SK-N-SH treated with all-trans-retinoic acid at 6 μM for 48 hours (cell line): ENCODE results near the gene RELT.

Experiments used
- ISL1 ChIP-seq: fragments of 250-450 bp; sonication (Bioruptor Pico); IDR thresholded peaks from 2 replicates; pipeline ENCODE4 v2.1.2; 2022; ENCODE audit warnings: mild to moderate bottlenecking, moderate library complexity
- OSR1 ChIP-seq: fragments of 250-450 bp; sonication (Bioruptor Pico); IDR thresholded peaks from 2 replicates; pipeline ENCODE4 v1.8.0; 2022; ENCODE audit warnings: moderate library complexity, mild to moderate bottlenecking, inconsistent platforms
- PPARA ChIP-seq: fragments of 250-450 bp; sonication (Bioruptor Pico); IDR thresholded peaks from 2 replicates; pipeline ENCODE4 v1.5.0; 2020; ENCODE audit warnings: mild to moderate bottlenecking, borderline replicate concordance
- RARB ChIP-seq: fragments of 250-450 bp; sonication (Bioruptor Pico); IDR thresholded peaks from 2 replicates; pipeline ENCODE4 v1.8.0; 2021; ENCODE audit warnings: mild to moderate bottlenecking, moderate library complexity
- SNAI2 ChIP-seq: fragments of 250-450 bp; sonication (Bioruptor Pico); IDR thresholded peaks from 2 replicates; pipeline ENCODE4 v1.5.0; 2020; ENCODE audit warnings: mild to moderate bottlenecking, moderate library complexity
- TOX ChIP-seq: fragments of 250-450 bp; sonication (Bioruptor Pico); IDR thresholded peaks from 2 replicates; pipeline ENCODE4 v1.8.0; 2021; ENCODE audit warnings: mild to moderate bottlenecking, moderate library complexity, borderline replicate concordance
- ZNF565 ChIP-seq: fragments of 450-650 bp; formaldehyde crosslinking; conservative IDR thresholded peaks from 2 replicates; pipeline ENCODE4 v1.5.0; 2020; ENCODE audit warnings: low read depth, mild to moderate bottlenecking, moderate library complexity
- TF ChIP-seq, protein P1 (sequence below): fragments of 250-450 bp; sonication (Bioruptor Pico); IDR thresholded peaks from 2 replicates; pipeline ENCODE4 v1.8.0; 2020; ENCODE audit warnings: mild to moderate bottlenecking, moderate library complexity, borderline replicate concordance
- TF ChIP-seq, protein P2 (sequence below): fragments of 250-450 bp; sonication (Bioruptor Pico); IDR thresholded peaks from 2 replicates; pipeline ENCODE4 v1.5.0; 2020; ENCODE audit warnings: mild to moderate bottlenecking, moderate library complexity

DNA sequence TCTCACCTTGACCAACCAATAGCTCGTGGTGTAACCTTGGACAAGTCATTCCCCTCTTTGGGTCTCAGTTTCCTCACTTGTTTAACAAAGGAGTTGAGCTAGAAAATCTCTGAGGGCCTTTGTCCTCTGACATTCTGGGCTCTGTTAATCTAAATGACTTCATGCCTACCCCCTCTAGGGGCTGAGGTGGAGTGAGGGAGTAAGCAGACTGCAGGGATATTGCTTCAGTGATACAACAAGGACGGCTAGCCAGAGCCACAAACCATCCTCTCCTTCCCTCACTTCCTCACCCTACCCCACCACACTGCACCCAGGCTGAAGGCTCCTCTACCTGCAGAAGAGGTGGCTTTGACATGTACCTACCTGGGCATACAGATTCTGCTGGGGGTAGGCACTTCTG lies 34.8 kb downstream of the RELT start:
- TF ChIP-seq RARB (CRISPR knock-in tag) (no peak), ZNF565 (CRISPR knock-in tag) (no peak), SNAI2 (CRISPR knock-in tag) (no peak), OSR1 (CRISPR knock-in tag) (no peak), TOX (CRISPR knock-in tag) (no peak), PPARA (no peak), ISL1 (CRISPR knock-in tag) (no peak)
- TF ChIP-seq, protein P1, sequence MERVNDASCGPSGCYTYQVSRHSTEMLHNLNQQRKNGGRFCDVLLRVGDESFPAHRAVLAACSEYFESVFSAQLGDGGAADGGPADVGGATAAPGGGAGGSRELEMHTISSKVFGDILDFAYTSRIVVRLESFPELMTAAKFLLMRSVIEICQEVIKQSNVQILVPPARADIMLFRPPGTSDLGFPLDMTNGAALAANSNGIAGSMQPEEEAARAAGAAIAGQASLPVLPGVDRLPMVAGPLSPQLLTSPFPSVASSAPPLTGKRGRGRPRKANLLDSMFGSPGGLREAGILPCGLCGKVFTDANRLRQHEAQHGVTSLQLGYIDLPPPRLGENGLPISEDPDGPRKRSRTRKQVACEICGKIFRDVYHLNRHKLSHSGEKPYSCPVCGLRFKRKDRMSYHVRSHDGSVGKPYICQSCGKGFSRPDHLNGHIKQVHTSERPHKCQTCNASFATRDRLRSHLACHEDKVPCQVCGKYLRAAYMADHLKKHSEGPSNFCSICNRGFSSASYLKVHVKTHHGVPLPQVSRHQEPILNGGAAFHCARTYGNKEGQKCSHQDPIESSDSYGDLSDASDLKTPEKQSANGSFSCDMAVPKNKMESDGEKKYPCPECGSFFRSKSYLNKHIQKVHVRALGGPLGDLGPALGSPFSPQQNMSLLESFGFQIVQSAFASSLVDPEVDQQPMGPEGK (CRISPR knock-in tag), result no peak
- TF ChIP-seq, protein P2, sequence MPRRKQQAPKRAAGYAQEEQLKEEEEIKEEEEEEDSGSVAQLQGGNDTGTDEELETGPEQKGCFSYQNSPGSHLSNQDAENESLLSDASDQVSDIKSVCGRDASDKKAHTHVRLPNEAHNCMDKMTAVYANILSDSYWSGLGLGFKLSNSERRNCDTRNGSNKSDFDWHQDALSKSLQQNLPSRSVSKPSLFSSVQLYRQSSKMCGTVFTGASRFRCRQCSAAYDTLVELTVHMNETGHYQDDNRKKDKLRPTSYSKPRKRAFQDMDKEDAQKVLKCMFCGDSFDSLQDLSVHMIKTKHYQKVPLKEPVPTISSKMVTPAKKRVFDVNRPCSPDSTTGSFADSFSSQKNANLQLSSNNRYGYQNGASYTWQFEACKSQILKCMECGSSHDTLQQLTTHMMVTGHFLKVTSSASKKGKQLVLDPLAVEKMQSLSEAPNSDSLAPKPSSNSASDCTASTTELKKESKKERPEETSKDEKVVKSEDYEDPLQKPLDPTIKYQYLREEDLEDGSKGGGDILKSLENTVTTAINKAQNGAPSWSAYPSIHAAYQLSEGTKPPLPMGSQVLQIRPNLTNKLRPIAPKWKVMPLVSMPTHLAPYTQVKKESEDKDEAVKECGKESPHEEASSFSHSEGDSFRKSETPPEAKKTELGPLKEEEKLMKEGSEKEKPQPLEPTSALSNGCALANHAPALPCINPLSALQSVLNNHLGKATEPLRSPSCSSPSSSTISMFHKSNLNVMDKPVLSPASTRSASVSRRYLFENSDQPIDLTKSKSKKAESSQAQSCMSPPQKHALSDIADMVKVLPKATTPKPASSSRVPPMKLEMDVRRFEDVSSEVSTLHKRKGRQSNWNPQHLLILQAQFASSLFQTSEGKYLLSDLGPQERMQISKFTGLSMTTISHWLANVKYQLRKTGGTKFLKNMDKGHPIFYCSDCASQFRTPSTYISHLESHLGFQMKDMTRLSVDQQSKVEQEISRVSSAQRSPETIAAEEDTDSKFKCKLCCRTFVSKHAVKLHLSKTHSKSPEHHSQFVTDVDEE (CRISPR knock-in tag), result no peak
